Fibroblast of villous mesenchyme (primary cell): ENCODE measurements around the gene DDRGK1. TPM values are rescaled to one million over a fixed set of nuclear protein-coding genes. Genes with fewer than 3 reads are reported as not detected.
"Not testable (repeated sequence)": the region's sequence is repeated elsewhere in the genome, so short reads cannot be mapped to it uniquely, and the experiment has no call there.

ENCODE experiments used
- DNase-seq: peaks from one replicate; pipeline ENCODE4 v3.0.0-alpha.2; 2010; ENCODE audit warnings: low read depth
- H3K4me3 ChIP-seq: 2 replicates; pipeline ENCODE4 v1.5.1; 2011; ENCODE audit warnings: low read depth, mild to moderate bottlenecking, low read length
- total RNA-seq: library from RNA; depleted of rRNA; stranded (reverse); fragments of >200 nt; gene quantifications from 2 replicates; pipeline ENCODE4 v1.2.3, GENCODE V29; 2012
- TF ChIP-seq, protein P1 (sequence below): IDR thresholded peaks from 2 replicates; pipeline ENCODE4 v1.5.1; 2012; ENCODE audit warnings: low read depth, mild to moderate bottlenecking, low read length; ENCODE audit not compliant: insufficient read depth

DDRGK1 gene
- total RNA-seq, 1 donor: 21.6 TPM

- DNase-seq: no peak
- TF ChIP-seq, protein P1, sequence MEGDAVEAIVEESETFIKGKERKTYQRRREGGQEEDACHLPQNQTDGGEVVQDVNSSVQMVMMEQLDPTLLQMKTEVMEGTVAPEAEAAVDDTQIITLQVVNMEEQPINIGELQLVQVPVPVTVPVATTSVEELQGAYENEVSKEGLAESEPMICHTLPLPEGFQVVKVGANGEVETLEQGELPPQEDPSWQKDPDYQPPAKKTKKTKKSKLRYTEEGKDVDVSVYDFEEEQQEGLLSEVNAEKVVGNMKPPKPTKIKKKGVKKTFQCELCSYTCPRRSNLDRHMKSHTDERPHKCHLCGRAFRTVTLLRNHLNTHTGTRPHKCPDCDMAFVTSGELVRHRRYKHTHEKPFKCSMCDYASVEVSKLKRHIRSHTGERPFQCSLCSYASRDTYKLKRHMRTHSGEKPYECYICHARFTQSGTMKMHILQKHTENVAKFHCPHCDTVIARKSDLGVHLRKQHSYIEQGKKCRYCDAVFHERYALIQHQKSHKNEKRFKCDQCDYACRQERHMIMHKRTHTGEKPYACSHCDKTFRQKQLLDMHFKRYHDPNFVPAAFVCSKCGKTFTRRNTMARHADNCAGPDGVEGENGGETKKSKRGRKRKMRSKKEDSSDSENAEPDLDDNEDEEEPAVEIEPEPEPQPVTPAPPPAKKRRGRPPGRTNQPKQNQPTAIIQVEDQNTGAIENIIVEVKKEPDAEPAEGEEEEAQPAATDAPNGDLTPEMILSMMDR: no peak
- no peak overlapping the region for H3K4me3 ChIP-seq
These were observed 20.4 kb upstream of the DDRGK1 start for GRCh38 chr20:3224681-3225421.

GRCh38 chr20:3223994-3224680 is 19.7 kb upstream of the DDRGK1 start:
- no peak overlapping the region for H3K4me3 ChIP-seq
- TF ChIP-seq, protein P1: no peak
- no peak for DNase-seq

- H3K4me3 ChIP-seq: no peak overlapping the region
- TF ChIP-seq, protein P1: no peak
- DNase-seq: no peak
These were observed 19.1 kb upstream of the DDRGK1 start for GRCh38 chr20:3223651-3223993.

DNA sequence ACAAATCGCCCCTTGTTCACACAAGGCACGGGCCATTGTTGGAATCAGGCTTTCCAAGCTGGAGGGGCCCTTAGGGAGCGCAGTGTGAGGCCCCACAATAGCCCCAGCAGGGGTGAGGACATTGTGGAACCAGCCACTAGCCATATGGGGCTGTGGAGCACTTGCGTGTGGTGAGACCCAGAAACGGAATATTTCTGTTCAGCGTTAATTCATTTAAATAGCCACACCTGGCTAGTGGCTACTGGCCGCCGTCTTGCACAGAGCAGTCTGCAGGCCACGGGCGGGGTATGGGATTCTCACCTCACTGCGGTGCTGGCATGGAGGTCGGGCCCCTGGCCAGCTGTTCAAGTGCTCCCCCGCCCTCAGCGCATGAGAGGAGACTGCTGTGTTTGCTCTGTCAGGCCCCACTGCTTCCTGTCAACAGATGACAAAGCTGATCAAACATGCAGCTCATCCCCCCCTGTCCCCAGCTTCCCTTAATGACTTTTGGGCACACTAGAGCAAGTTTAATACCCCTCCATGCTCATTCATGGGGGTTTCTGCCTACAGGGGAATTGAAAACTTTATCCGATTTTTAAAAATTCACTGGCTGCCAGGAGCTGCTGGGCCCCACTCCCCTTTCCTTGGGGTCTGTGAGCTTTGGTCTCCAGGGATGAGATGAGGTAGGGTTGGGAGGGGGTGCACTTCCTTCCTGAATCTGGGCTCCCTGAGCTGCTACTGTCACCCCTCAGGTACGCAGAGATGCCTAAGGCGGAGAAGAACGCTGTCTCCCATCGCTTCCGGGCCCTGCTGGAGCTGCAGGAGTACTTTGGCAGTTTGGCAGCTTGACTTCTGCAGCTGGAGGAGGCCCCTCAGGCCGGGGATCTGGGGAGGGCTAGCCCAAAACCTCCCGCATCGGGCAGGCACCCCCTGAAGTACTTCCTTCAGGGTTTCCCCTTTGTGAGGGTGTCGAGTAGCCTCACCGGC is 18.4 kb upstream of the DDRGK1 start:
- DNase-seq: no peak

DNA sequence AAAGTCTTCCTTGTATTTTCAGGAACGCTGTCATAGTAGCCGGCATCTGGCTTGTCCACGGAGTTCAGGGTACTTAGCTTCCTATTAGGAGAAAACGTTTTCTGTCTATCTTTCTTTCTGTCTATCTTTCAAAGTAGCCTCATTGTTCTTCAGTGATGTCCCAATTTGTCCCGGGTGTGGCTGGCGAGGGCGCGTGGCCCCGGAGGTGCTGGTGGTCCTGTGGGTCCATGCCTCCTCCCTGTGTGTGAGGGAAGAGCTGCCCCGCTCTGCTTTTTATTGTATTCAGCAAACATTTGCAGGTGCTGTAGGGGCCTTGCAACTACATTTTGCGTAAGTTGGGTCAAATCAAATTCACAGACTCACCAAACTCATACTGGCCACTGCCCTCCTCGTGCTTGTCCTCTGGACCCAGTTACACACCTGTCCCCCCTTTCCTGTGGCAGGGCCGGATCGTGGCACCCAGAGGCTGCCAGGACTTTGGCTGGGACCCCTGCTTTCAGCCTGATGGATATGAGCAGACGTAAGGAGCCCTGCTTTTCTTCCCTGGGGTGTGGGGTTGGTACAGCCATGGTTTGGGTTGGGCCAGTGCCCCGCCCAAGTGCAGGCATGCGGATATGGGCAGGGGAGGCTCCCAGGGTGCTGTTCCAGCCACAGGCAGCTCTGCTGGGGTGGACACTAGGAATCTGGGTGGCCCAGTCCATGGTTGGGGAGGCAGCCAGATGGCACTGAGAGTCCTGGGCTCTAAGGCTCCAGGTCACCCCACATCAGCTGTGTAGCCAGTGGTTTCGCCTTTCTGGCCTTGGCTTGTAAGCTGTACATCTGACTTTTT is 17.1 kb upstream of the DDRGK1 start:
- no peak for DNase-seq
- no peak overlapping the region for H3K4me3 ChIP-seq
- TF ChIP-seq, protein P1: no peak

More for the DNA sequence above, 18.4 kb upstream of the DDRGK1 start:
- TF ChIP-seq, protein P1: no peak
- H3K4me3 ChIP-seq: no peak overlapping the region

DNA sequence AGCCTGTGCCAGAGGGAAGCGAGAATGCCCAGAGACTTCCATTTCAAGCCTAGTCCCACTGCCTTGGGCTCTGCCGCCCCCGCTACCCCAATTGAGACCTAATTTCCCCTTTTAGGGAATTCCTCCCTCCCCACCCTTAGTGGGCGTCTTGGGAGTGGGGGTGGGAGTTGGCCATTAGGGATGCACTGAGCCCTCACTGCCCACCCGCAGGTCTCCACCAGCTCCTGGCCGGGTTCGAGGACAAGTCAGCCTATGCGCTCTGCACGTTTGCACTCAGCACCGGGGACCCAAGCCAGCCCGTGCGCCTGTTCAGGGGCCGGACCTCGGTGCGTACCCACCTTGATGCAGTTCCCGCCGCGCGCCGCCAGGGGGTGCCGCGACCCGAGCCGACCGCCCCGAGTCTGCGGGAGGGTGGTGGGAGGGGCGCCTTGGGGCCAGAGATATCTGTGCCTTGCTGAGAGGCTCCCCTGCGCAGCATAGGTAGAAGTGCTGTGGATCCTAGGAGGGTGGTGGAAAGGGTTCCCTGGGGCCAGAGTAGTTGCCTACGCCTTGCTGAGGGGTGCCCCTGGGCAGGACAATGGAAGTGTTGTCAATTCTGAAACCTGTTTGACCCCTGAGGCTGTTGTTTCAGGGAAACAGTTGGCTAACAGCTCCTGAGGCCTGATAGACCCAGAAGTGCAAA is 14.0 kb upstream of the DDRGK1 start:
- TF ChIP-seq, protein P1: peak; percentile 90
- peak; percentile 38 for DNase-seq
- no peak overlapping the region for H3K4me3 ChIP-seq

DNA sequence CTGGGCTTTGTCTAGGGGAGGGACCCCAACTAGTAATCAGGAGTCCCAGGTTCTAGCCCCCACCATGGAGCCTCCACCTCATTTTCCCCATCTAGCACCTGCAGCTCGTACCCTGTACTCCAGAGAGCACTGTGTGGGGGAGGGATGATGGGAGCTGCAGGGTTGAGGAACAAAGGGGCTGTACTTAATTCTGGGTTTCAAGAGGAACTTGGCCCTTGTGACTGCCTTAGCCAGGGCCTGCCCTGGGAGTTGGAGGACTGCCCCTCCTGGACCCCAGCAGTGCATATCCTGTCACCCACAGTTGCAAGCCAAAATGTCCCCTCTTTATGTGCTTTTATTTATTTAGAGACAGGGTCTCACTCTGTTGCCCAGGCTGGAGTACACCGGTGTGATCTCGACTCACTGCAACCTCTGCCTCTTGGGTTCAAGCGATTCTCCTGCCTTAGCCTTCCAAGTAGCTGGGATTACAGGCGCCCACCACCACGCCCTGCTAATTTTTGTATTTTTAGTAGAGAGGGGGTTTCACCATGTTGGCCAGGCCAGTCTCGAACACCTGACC is 11.0 kb upstream of the DDRGK1 start:
- H3K4me3 ChIP-seq, DNase-seq: not testable (repeated sequence)
